Immature natural killer cell (primary cell): ENCODE results near the gene NTM. TPM values are rescaled to one million over a fixed set of nuclear protein-coding genes. Genes with fewer than 3 reads are reported as not detected.

Source experiments
- DNase-seq, 3 donors: peaks; one replicate each; pipeline ENCODE4 v3.0.0; 2022; ENCODE audit warnings: mixed read lengths in 1 of 3
- H3K27ac Mint-ChIP-seq, 6 donors: one replicate each; pipeline ENCODE4 v1.8.0; 2020; ENCODE audit warnings: mixed read lengths in 6 of 6, mild to moderate bottlenecking in 5 of 6, inconsistent platforms in 4 of 6, moderate library complexity in 3 of 6
- H3K27me3 Mint-ChIP-seq, 3 donors: one replicate each; pipeline ENCODE4 v1.8.0; 2020 to 2021; ENCODE audit warnings: low read depth in 3 of 3, mild to moderate bottlenecking in 3 of 3, mixed read lengths in 3 of 3, moderate library complexity in 3 of 3, inconsistent platforms in 1 of 3
- H3K36me3 Mint-ChIP-seq, 3 donors: one replicate each; pipeline ENCODE4 v1.8.0; 2020; ENCODE audit warnings: mixed read lengths in 3 of 3, inconsistent platforms in 2 of 3, mild to moderate bottlenecking in 2 of 3
- H3K4me1 Mint-ChIP-seq, 2 donors: one replicate each; pipeline ENCODE4 v1.8.0; 2020; ENCODE audit warnings: inconsistent platforms in 2 of 2, mild to moderate bottlenecking in 2 of 2, mixed read lengths in 2 of 2, moderate library complexity in 1 of 2
- H3K4me3 Mint-ChIP-seq, 5 donors: one replicate each; pipeline ENCODE4 v1.8.0; 2020; ENCODE audit warnings: mild to moderate bottlenecking in 5 of 5, mixed read lengths in 5 of 5, inconsistent platforms in 3 of 5, moderate library complexity in 3 of 5
- H3K9me3 Mint-ChIP-seq, 6 donors: one replicate each; pipeline ENCODE4 v1.8.0; 2020; ENCODE audit warnings: mild to moderate bottlenecking in 6 of 6, mixed read lengths in 6 of 6, inconsistent platforms in 4 of 6, moderate library complexity in 3 of 6
- polyA plus RNA-seq, 3 donors: library from polyadenylated mRNA; unstranded; fragments of 300-500 nt; fragmentation: Illumina TruSeq; gene quantifications; one replicate each; pipeline ENCODE4 v1.2.3, GENCODE V29; 2021

The NTM gene
- polyA plus RNA-seq, 3 donors from 2014 or later = not detected

GRCh38 chr11:131940126-131940525 lies 569.7 kb downstream of the NTM start:
- DNase-seq = no peak
- Mint-ChIP-seq H3K27me3 (peaks cover 0 to 3% (median 0%) of the 10 kb centered on the region in 3 donors), H3K4me3 (no peak overlapping the region), H3K4me1 (no peaks in the 10 kb centered on the region), H3K36me3 (no peaks in the 10 kb centered on the region), H3K27ac (no peak overlapping the region), H3K9me3 (peaks cover 0 to 9% (median 2%) of the 10 kb centered on the region in 6 donors)

DNA sequence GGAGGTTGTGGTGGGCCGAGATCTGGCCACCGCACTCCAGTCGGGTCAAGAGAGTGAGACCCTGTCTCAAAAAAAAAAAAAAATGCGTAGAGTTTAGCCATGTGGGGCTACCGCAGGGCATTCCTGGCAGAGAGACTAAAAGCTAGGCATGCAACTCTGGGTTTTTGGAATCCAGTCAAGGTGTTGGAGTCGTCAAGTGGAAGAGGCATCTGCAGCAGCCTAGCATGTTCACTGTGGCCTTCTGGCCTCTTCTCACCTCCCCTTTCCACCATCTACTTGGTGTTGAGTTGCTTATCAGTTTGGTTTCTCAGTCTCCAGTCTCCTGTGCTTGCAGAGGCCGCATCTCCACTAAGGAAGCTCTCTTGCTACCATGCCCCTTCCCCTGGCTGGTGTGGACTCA lies 572.5 kb downstream of the NTM start:
- H3K9me3 Mint-ChIP-seq = peaks cover 0 to 9% (median 2%) of the 10 kb centered on the region in 6 donors
- H3K4me3 Mint-ChIP-seq = no peak overlapping the region
- H3K4me1 Mint-ChIP-seq = no peaks in the 10 kb centered on the region
- no peaks in the 10 kb centered on the region for H3K27me3 Mint-ChIP-seq
- no peak overlapping the region for H3K27ac Mint-ChIP-seq
- no peak for DNase-seq
- no peaks in the 10 kb centered on the region for H3K36me3 Mint-ChIP-seq

DNA sequence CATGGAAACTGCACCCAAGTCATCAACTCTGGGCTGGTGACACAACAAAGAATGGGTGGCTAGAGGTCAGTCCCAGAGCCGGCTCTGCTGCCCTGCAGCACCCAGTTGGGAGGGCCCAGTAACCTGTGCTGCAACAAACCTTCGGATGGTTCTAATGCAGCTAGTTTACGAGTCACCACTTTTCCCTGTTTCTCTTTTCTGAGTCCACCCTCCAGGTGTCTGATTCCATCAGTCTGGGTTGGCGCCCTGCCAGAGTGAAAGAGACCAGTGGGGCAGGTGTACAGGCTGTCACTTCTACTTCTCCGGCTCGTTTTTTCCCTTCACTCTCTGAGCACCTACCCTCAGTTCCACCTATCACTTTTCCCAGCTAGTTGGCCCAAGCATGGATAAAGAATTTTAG lies 572.9 kb downstream of the NTM start:
- Mint-ChIP-seq H3K4me3 (no peak overlapping the region), H3K27ac (no peak overlapping the region), H3K4me1 (no peaks in the 10 kb centered on the region), H3K36me3 (no peaks in the 10 kb centered on the region), H3K27me3 (no peaks in the 10 kb centered on the region), H3K9me3 (peaks cover 0 to 9% (median 2%) of the 10 kb centered on the region in 6 donors)
- no peak for DNase-seq

- Mint-ChIP-seq H3K27me3 (no peaks in the 10 kb centered on the region), H3K9me3 (peaks cover 0 to 4% (median under 1%) of the 10 kb centered on the region in 6 donors), H3K4me3 (no peak overlapping the region), H3K4me1 (no peaks in the 10 kb centered on the region), H3K36me3 (no peaks in the 10 kb centered on the region), H3K27ac (no peak overlapping the region)
- DNase-seq = no peak
These were observed 574.3 kb downstream of the NTM start for GRCh38 chr11:131944736-131945135.

DNA sequence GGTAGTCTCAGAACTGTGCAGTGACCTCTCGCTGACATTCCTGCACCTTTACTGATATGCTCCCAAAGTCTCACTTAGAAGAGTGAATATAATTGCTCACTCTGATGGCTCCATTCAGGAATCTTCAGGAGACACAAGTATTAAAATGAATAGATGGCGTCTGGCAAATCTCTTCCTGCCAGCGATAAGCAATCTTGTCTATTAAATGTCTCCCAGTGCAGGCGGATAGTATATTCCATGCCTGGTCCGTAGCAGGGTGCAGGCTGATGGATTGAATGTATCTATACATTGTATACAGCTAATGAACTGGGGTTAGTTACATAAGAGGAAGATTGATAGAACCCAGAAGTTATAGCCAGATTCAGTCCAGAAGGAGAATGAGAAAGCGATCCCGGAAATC lies 575.3 kb downstream of the NTM start:
- Mint-ChIP-seq H3K4me3 (no peak overlapping the region), H3K27ac (no peak overlapping the region), H3K9me3 (peaks cover 0 to 10% (median 4%) of the 10 kb centered on the region in 6 donors), H3K36me3 (no peaks in the 10 kb centered on the region), H3K27me3 (peaks cover 0 to 2% (median 0%) of the 10 kb centered on the region in 3 donors), H3K4me1 (no peaks in the 10 kb centered on the region)
- no peak for DNase-seq

GRCh38 chr11:131947511-131947910 lies 577.1 kb downstream of the NTM start:
- DNase-seq = no peak
- Mint-ChIP-seq H3K4me3 (no peak overlapping the region), H3K9me3 (peaks cover 0 to 8% (median 4%) of the 10 kb centered on the region in 6 donors), H3K27me3 (peaks cover 0 to 2% (median 0%) of the 10 kb centered on the region in 3 donors), H3K36me3 (no peaks in the 10 kb centered on the region), H3K4me1 (no peaks in the 10 kb centered on the region), H3K27ac (no peak overlapping the region)

DNA sequence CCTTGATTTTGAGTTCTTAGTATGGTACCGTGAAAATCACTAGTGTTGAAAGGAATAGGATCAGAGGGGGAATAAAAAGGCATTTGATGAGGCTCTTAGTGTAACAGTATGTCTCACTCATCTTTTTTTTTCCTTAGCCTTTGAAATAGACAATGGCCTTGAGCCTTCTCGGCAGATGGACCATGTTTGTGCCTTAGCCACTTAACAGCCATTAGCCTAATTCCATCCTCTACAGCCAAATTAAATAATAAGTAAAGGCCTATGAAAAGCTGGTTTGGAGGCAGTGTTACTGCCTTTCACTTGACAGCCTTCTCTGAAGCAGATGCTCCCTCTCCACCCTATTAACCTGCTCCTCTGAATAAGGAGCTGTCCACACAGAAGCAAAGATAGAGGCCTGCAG lies 580.7 kb downstream of the NTM start:
- Mint-ChIP-seq H3K9me3 (peaks cover 0 to 8% (median 4%) of the 10 kb centered on the region in 6 donors), H3K27me3 (peaks cover 0 to 2% (median 0%) of the 10 kb centered on the region in 3 donors), H3K4me1 (no peaks in the 10 kb centered on the region), H3K27ac (no peak overlapping the region), H3K4me3 (no peak overlapping the region), H3K36me3 (no peaks in the 10 kb centered on the region)
- no peak for DNase-seq

- H3K4me1 Mint-ChIP-seq = no peaks in the 10 kb centered on the region
- no peaks in the 10 kb centered on the region for H3K36me3 Mint-ChIP-seq
- peaks cover 0 to 2% (median 2%) of the 10 kb centered on the region in 3 donors for H3K27me3 Mint-ChIP-seq
- H3K27ac Mint-ChIP-seq = no peak overlapping the region
- H3K4me3 Mint-ChIP-seq = no peak overlapping the region
- H3K9me3 Mint-ChIP-seq = peaks cover 1 to 13% (median 6%) of the 10 kb centered on the region in 6 donors
- DNase-seq = no peak
These were observed 583.7 kb downstream of the NTM start for GRCh38 chr11:131954146-131954545.

DNA sequence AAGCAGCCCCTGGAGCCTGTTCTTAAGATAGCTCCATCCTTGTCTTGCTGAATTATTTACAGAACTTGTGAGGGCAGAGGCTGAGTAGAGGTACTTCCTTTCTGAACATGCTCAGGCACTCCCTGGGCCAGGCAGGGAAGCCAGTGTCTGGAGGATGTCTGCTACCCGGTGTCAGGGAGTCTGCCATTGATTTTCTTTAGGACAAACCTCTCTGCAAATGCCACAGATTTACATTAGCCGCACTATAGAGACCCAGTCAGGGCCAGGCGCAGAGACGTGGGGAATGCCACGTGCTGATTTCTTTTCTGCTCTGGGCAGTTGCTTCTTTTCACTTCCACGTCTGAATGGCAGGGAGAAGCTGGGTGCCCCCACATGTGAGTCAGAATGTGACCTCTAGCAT lies 585.5 kb downstream of the NTM start:
- peaks cover 0 to 11% (median 3%) of the 10 kb centered on the region in 6 donors for H3K9me3 Mint-ChIP-seq
- no peak for DNase-seq
- H3K27me3 Mint-ChIP-seq = peaks cover 0 to 2% (median 0%) of the 10 kb centered on the region in 3 donors
- no peaks in the 10 kb centered on the region for H3K4me1 Mint-ChIP-seq
- H3K27ac Mint-ChIP-seq = no peak overlapping the region
- H3K4me3 Mint-ChIP-seq = no peak overlapping the region
- H3K36me3 Mint-ChIP-seq = no peaks in the 10 kb centered on the region

GRCh38 chr11:131957201-131957600 lies 586.8 kb downstream of the NTM start:
- Mint-ChIP-seq H3K27me3 (peaks cover 0 to 2% (median 0%) of the 10 kb centered on the region in 3 donors), H3K4me3 (no peak overlapping the region), H3K27ac (no peak overlapping the region), H3K9me3 (peaks cover 0 to 6% (median 2%) of the 10 kb centered on the region in 6 donors), H3K36me3 (no peaks in the 10 kb centered on the region), H3K4me1 (no peaks in the 10 kb centered on the region)
- DNase-seq = no peak

DNA sequence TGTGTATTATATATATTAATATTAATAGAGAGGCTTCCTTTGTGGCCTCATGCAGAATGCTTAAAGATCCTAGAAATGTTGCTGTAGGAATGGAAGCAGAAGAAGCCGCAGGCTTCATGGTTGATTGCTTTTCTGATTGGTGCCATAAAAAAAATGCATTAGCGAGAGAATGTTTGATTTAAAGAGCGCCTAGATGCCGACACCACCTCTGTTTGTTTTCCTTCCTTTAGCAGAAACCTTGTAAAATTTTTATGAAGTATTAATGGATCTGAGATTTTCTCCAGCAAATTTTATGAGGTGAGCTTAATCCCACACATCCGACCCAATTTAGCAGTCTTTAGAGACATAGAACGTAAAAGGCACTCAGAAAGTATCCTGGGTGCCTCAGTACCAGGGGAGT lies 587.5 kb downstream of the NTM start:
- H3K27ac Mint-ChIP-seq = no peak overlapping the region
- H3K9me3 Mint-ChIP-seq = peaks cover 0 to 6% (median 2%) of the 10 kb centered on the region in 6 donors
- DNase-seq = no peak
- no peaks in the 10 kb centered on the region for H3K36me3 Mint-ChIP-seq
- H3K4me1 Mint-ChIP-seq = no peaks in the 10 kb centered on the region
- H3K4me3 Mint-ChIP-seq = no peak overlapping the region
- peaks cover 0 to 2% (median 0%) of the 10 kb centered on the region in 3 donors for H3K27me3 Mint-ChIP-seq

GRCh38 chr11:131962818-131963217 lies 592.4 kb downstream of the NTM start:
- H3K9me3 Mint-ChIP-seq = peaks cover 0 to 10% (median 4%) of the 10 kb centered on the region in 6 donors
- peaks cover 0 to 2% (median 2%) of the 10 kb centered on the region in 3 donors for H3K27me3 Mint-ChIP-seq
- H3K4me3 Mint-ChIP-seq = no peak overlapping the region
- H3K36me3 Mint-ChIP-seq = no peaks in the 10 kb centered on the region
- no peak for DNase-seq
- no peak overlapping the region for H3K27ac Mint-ChIP-seq
- no peaks in the 10 kb centered on the region for H3K4me1 Mint-ChIP-seq

GRCh38 chr11:131964698-131965483 lies 594.5 kb downstream of the NTM start:
- no peak for DNase-seq
- no peaks in the 10 kb centered on the region for H3K4me1 Mint-ChIP-seq
- no peaks in the 10 kb centered on the region for H3K36me3 Mint-ChIP-seq
- peaks cover 0 to 10% (median 1%) of the 10 kb centered on the region in 6 donors for H3K9me3 Mint-ChIP-seq
- no peak overlapping the region for H3K27ac Mint-ChIP-seq
- H3K4me3 Mint-ChIP-seq = no peak overlapping the region
- H3K27me3 Mint-ChIP-seq = peaks cover 0 to 2% (median 0%) of the 10 kb centered on the region in 3 donors

DNA sequence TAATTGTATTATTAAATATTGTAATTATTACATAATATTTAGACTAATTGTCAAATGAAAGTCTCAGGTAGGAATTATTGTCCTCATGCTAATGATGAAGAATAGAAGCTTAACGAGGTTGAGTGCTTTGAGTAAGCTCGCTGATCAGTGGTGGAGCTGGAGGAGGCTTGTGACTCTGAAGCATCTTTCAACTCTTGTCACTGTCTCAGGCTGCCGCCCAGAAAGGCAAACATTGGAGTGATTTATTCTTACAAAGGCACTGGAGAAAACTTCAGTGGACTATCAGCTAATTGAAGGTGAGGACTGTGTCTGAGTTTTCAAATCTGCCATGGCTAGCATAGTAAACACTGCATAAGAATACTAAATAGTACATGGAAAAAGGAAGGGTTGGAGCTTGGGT lies 595.1 kb downstream of the NTM start:
- Mint-ChIP-seq H3K4me1 (no peaks in the 10 kb centered on the region), H3K27ac (no peak overlapping the region), H3K27me3 (peaks cover 0 to 2% (median 0%) of the 10 kb centered on the region in 3 donors)

More for the DNA sequence above, 595.1 kb downstream of the NTM start:
- no peaks in the 10 kb centered on the region for H3K36me3 Mint-ChIP-seq
- H3K4me3 Mint-ChIP-seq = no peak overlapping the region
- peaks cover 0 to 10% (median 2%) of the 10 kb centered on the region in 6 donors for H3K9me3 Mint-ChIP-seq
- no peak for DNase-seq
